Endothelial cell of umbilical vein (primary cell): ENCODE results near the gene B3GAT1. TPM values are rescaled to one million over a fixed set of nuclear protein-coding genes. Genes with fewer than 3 reads are reported as not detected.

Experiments
- BruUV-seq: library from RNA; stranded (reverse); fragments of 400-500 nt; replicated peaks from 2 replicates; lab custom pipeline; 2021; lab: Mats Ljungman, UMichigan
- CTCF ChIA-PET: fragments of 300-600, 350-600 bp; sonication (Branson Sonifier 250); formaldehyde crosslinking; loops from one replicate; lab custom pipeline; 2021; ENCODE audit warnings: antibody characterized with exemption, inconsistent platforms; lab: Charles Lee
- POLR2A ChIA-PET: fragments of 300-600, 350-600 bp; sonication (Branson Sonifier 250); formaldehyde crosslinking; loops from one replicate; lab custom pipeline; 2021; ENCODE audit warnings: antibody characterized with exemption, inconsistent platforms; lab: Charles Lee
- DNase-seq: peaks from one replicate; pipeline ENCODE4 v3.0.0-alpha.2; 2011; ENCODE audit warnings: low read depth, low spot score
- FAIRE-seq: peaks from 2 replicates; lab custom pipeline; 2011; peaks lifted over from hg19 to GRCh38; lab: Jason Lieb, UNC
- H2AFZ ChIP-seq: 2 replicates; pipeline ENCODE4 v1.6.0; 2012; ENCODE audit warnings: low read depth, low read length, control low read depth, inconsistent platforms
- H3K27ac ChIP-seq: 2 replicates; pipeline ENCODE4 v1.5.1; 2011; ENCODE audit warnings: low read depth, mild to moderate bottlenecking, control low read depth, low read length, moderate library complexity; ENCODE audit not compliant: insufficient read depth
- H3K27me3 ChIP-seq, 2 experiments: 2 replicates each; pipeline versions ENCODE4 v1.6.0 to v1.6.1; 2011; ENCODE audit warnings: low read length in 2 of 2, mixed read lengths in 1 of 2; ENCODE audit not compliant: control insufficient read depth in 2 of 2, insufficient read depth in 2 of 2
- H3K36me3 ChIP-seq, 2 experiments: 2 replicates in 1 of 2; 3 replicates in 1 of 2; pipeline ENCODE4 v1.5.1; 2011; ENCODE audit warnings: low read length in 2 of 2, mild to moderate bottlenecking in 1 of 2, moderate library complexity in 1 of 2; ENCODE audit not compliant: control insufficient read depth in 2 of 2, insufficient read depth in 2 of 2; ENCODE audit errors: extremely low read depth in 1 of 2
- H3K4me1 ChIP-seq: 3 replicates; pipeline ENCODE4 v1.5.1; 2011; ENCODE audit warnings: mild to moderate bottlenecking, low read length; ENCODE audit not compliant: control insufficient read depth, insufficient read depth; ENCODE audit errors: extremely low read depth
- H3K4me2 ChIP-seq: 2 replicates; pipeline ENCODE4 v1.6.1; 2011; ENCODE audit warnings: low read length, control low read depth, mixed read lengths; ENCODE audit not compliant: insufficient read depth
- H3K4me3 ChIP-seq, 3 experiments: fragments of 200-600 bp in 1 of 3; sonication (generic), shearing (Covaris generic) in 1 of 3; replicated peaks in 1 of 3; 2 replicates each; pipeline ENCODE4 v1.5.1; 2011 to 2016; ENCODE audit warnings: control low read depth in 3 of 3, low read length in 3 of 3, mild to moderate bottlenecking in 2 of 3, inconsistent platforms in 1 of 3, low read depth in 1 of 3, moderate library complexity in 1 of 3; ENCODE audit not compliant: insufficient read depth in 1 of 3
- H3K79me2 ChIP-seq: 2 replicates; pipeline ENCODE4 v1.6.0; 2012; ENCODE audit warnings: low read length, inconsistent platforms; ENCODE audit not compliant: control insufficient read depth, insufficient read depth
- H3K9ac ChIP-seq: replicated peaks from 2 replicates; pipeline ENCODE3; 2011; ENCODE audit warnings: low read length, control low read depth; ENCODE audit not compliant: insufficient read depth; ENCODE audit errors: extremely low read depth
- H3K9me1 ChIP-seq: replicated peaks from 3 replicates; pipeline ENCODE4 v1.6.0; 2011; ENCODE audit warnings: mild to moderate bottlenecking, low read length; ENCODE audit not compliant: control insufficient read depth, insufficient read depth; ENCODE audit errors: extremely low read depth
- H3K9me3 ChIP-seq: replicated peaks from 2 replicates; pipeline ENCODE4 v1.5.1; 2012; ENCODE audit warnings: low read length, inconsistent platforms; ENCODE audit not compliant: control insufficient read depth, insufficient read depth
- H4K20me1 ChIP-seq: replicated peaks from 2 replicates; pipeline ENCODE3; 2011; ENCODE audit warnings: mild to moderate bottlenecking, low read length; ENCODE audit not compliant: control insufficient read depth, insufficient read depth; ENCODE audit errors: extremely low read depth
- EZH2 ChIP-seq: IDR thresholded peaks from 2 replicates; pipeline ENCODE4 v1.6.1; 2012; ENCODE audit warnings: borderline replicate concordance, low read depth, mild to moderate bottlenecking, moderate library complexity, low read length, inconsistent platforms; ENCODE audit not compliant: severe bottlenecking
- FOS ChIP-seq: IDR thresholded peaks from 2 replicates; pipeline ENCODE4 v1.6.1; 2011; ENCODE audit warnings: mild to moderate bottlenecking, low read length, moderate library complexity, borderline replicate concordance; ENCODE audit not compliant: insufficient read depth
- GATA2 ChIP-seq: IDR thresholded peaks from 2 replicates; pipeline ENCODE4 v1.7.0; 2011; ENCODE audit warnings: low read depth, mild to moderate bottlenecking, moderate library complexity, mixed read lengths, low read length; ENCODE audit not compliant: insufficient read length, insufficient read depth
- JUN ChIP-seq: IDR thresholded peaks from 2 replicates; pipeline ENCODE4 v1.6.1; 2011; ENCODE audit warnings: borderline replicate concordance, low read depth; ENCODE audit not compliant: insufficient read length, insufficient read depth
- MAX ChIP-seq: IDR thresholded peaks from 2 replicates; pipeline ENCODE4 v1.6.1; 2011; ENCODE audit not compliant: insufficient read depth, insufficient read length
- MYC ChIP-seq: IDR thresholded peaks from one replicate; pipeline ENCODE4 v1.6.1; 2011; ENCODE audit warnings: mild to moderate bottlenecking, low read depth, low read length
- POLR2A ChIP-seq: IDR thresholded peaks from 2 replicates; pipeline ENCODE4 v1.6.1; 2012; ENCODE audit warnings: low read depth, mild to moderate bottlenecking, control low read depth, low read length
- POLR2AphosphoS5 ChIP-seq: IDR thresholded peaks from 2 replicates; pipeline ENCODE4 v1.6.1; 2012; ENCODE audit warnings: low read depth, mild to moderate bottlenecking, control low read depth, low read length, moderate library complexity; ENCODE audit not compliant: insufficient read depth
- dilution Hi-C: fragments of 300-500 bp; cut with MboI; formaldehyde crosslinking; loops from one replicate; pipeline ENCODE4 v1.15.0; 2019; ENCODE audit warnings: low sequenced_read_pairs; ENCODE audit not compliant: extremely low pct_ligation_motif_present
- intact Hi-C: fragments of 100-400 bp; cut with micrococcal nuclease; formaldehyde crosslinking; loops from one replicate; pipeline ENCODE4 v1.10.0; 2022
- polyA plus RNA-seq, 4 experiments: library from polyadenylated mRNA; depleted of rRNA in 3 of 4; stranded (reverse) in 3 of 4; unstranded in 1 of 4; fragments of >200 nt; gene quantifications; 2 replicates each; pipeline versions ENCODE4 v1.2.1 to v1.2.3, GENCODE V29; 2011 to 2012; ENCODE audit warnings: missing spikeins in 1 of 4
- total RNA-seq: library from RNA; stranded (reverse); gene quantifications from 2 replicates; pipeline ENCODE4 v1.2.3, GENCODE V29; 2021
- TF ChIP-seq, protein P1 (sequence below), 2 donors: IDR thresholded peaks; 1 replicate in 1 of 2; 2 replicates in 1 of 2; pipeline ENCODE4 v1.5.1; 2011; ENCODE audit warnings: low read length in 2 of 2, mild to moderate bottlenecking in 2 of 2, moderate library complexity in 2 of 2, control low read depth in 1 of 2, inconsistent platforms in 1 of 2, low read depth in 1 of 2; ENCODE audit not compliant: insufficient read depth in 1 of 2; ENCODE audit errors: extremely low read depth in 1 of 2

The B3GAT1 gene
- total and polyA plus RNA-seq, 2 donors (not counting 3 experiments of a cell fraction or from before 2014, with no cell fraction given) = 0.01 TPM; not detected in 1

- Histone ChIP-seq H3K9me1 (no peaks in the 10 kb centered on the region), H3K4me3 (no peak overlapping the region), H3K4me2 (no peak overlapping the region), H3K9ac (no peak overlapping the region), H4K20me1 (no peaks in the 10 kb centered on the region), H2AFZ (no peak overlapping the region), H3K27me3 (no peaks in the 10 kb centered on the region), H3K27ac (no peak overlapping the region), H3K4me1 (no peaks in the 10 kb centered on the region), H3K79me2 (no peaks in the 10 kb centered on the region), H3K9me3 (no peaks in the 10 kb centered on the region), H3K36me3 (no peaks in the 10 kb centered on the region)
- FAIRE-seq (no peak), DNase-seq (no peak)
- intact Hi-C loops (no loop called here), dilution Hi-C loops (no loop called here)
- no TSS peak for BruUV-seq
- POLR2A ChIA-PET = no interaction called here
- TF ChIP-seq MAX (no peak), JUN (no peak), GATA2 (no peak)
- CTCF ChIA-PET = no interaction called here
Measured at GRCh38 chr11:134346101-134346975, 65.7 kb downstream of the B3GAT1 start.

- Histone ChIP-seq H3K27me3 (no peaks in the 10 kb centered on the region), H3K9me1 (no peaks in the 10 kb centered on the region), H3K4me1 (no peaks in the 10 kb centered on the region), H3K36me3 (no peaks in the 10 kb centered on the region), H3K9ac (no peak overlapping the region), H3K27ac (no peak overlapping the region), H4K20me1 (no peaks in the 10 kb centered on the region), H3K79me2 (no peaks in the 10 kb centered on the region), H3K4me2 (no peak overlapping the region), H2AFZ (no peak overlapping the region), H3K4me3 (no peak overlapping the region), H3K9me3 (no peaks in the 10 kb centered on the region)
- ChIA-PET CTCF (no interaction called here), POLR2A (no interaction called here)
- dilution Hi-C loops (no loop called here), intact Hi-C loops (no loop called here)
- TF ChIP-seq POLR2A (no peak), EZH2 (no peak), MYC (no peak), FOS (no peak), GATA2 (no peak), MAX (no peak), POLR2AphosphoS5 (no peak)
- TF ChIP-seq, protein P1, sequence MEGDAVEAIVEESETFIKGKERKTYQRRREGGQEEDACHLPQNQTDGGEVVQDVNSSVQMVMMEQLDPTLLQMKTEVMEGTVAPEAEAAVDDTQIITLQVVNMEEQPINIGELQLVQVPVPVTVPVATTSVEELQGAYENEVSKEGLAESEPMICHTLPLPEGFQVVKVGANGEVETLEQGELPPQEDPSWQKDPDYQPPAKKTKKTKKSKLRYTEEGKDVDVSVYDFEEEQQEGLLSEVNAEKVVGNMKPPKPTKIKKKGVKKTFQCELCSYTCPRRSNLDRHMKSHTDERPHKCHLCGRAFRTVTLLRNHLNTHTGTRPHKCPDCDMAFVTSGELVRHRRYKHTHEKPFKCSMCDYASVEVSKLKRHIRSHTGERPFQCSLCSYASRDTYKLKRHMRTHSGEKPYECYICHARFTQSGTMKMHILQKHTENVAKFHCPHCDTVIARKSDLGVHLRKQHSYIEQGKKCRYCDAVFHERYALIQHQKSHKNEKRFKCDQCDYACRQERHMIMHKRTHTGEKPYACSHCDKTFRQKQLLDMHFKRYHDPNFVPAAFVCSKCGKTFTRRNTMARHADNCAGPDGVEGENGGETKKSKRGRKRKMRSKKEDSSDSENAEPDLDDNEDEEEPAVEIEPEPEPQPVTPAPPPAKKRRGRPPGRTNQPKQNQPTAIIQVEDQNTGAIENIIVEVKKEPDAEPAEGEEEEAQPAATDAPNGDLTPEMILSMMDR (IDR thresholded peaks at IDR 0.05; ENCODE audit: extremely low read depth in 1 of 2, insufficient read depth in 1 of 2, low read depth in 1 of 2, low read length in 2 of 2) = no peak
- DNase-seq (no peak), FAIRE-seq (no peak)
- BruUV-seq = no TSS peak
Measured at GRCh38 chr11:134345237-134345550, 66.8 kb downstream of the B3GAT1 start.
